ENCODE data around the gene FILIP1L. TPM values are rescaled to one million over a fixed set of nuclear protein-coding genes. Genes with fewer than 3 reads are reported as not detected.
A peak's percentile ranks its signal among the peaks of the same experiment; 100 is the strongest.

The FILIP1L gene
- total RNA-seq, 4 donors from 2014 or later = 31.3 to 64.0 (median 46.5) TPM

DNA sequence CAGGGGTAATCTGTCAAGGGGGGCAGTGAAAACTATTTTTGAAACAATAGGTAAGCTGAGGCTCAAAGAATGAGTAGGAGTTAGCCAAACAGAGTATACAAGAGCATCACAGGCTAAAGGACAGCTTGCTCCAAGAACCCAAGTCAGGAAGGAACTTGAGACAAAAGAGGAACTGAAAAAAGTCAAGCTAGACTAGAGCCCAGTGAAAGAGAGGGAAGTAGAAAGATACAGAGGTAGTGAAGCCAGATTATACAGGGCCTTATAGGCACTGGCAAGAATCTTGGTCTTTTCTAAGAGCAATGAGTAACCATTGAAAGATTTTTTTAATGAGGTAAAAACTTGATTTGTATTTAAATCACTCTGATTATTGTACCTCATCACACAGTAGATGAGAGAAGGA is 69.9 kb downstream of the FILIP1L start:
- TF ChIP-seq, protein P1, sequence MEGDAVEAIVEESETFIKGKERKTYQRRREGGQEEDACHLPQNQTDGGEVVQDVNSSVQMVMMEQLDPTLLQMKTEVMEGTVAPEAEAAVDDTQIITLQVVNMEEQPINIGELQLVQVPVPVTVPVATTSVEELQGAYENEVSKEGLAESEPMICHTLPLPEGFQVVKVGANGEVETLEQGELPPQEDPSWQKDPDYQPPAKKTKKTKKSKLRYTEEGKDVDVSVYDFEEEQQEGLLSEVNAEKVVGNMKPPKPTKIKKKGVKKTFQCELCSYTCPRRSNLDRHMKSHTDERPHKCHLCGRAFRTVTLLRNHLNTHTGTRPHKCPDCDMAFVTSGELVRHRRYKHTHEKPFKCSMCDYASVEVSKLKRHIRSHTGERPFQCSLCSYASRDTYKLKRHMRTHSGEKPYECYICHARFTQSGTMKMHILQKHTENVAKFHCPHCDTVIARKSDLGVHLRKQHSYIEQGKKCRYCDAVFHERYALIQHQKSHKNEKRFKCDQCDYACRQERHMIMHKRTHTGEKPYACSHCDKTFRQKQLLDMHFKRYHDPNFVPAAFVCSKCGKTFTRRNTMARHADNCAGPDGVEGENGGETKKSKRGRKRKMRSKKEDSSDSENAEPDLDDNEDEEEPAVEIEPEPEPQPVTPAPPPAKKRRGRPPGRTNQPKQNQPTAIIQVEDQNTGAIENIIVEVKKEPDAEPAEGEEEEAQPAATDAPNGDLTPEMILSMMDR (IDR thresholded peaks at IDR 0.05) = no peak
- DNase-seq (ENCODE audit: low spot score) = no peak
- ATAC-seq (ENCODE audit: low FRiP score) = no peak

DNA sequence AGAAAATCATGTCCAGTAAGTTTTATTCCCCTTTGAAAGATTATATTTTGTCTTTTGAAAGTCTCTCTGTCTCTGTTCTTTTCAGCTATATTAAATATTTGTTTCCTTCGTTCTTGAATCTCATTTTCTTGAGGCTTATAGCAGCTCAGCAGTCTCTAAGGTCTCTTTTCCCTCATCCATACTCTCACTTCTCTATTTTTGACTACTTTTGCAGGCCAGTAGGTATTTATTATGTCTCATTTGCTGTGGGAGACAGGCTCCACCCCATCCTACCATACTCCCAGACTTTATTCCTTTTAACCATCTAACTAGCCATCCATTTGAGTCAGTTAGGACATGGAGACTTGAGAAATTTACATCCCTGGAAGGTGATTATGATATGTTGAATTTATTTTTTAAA is 71.0 kb downstream of the FILIP1L start:
- TF ChIP-seq, protein P1 (IDR thresholded peaks at IDR 0.05) = no peak
- no peak for ATAC-seq (ENCODE audit: low FRiP score)
- no peak for DNase-seq (ENCODE audit: low spot score)

DNA sequence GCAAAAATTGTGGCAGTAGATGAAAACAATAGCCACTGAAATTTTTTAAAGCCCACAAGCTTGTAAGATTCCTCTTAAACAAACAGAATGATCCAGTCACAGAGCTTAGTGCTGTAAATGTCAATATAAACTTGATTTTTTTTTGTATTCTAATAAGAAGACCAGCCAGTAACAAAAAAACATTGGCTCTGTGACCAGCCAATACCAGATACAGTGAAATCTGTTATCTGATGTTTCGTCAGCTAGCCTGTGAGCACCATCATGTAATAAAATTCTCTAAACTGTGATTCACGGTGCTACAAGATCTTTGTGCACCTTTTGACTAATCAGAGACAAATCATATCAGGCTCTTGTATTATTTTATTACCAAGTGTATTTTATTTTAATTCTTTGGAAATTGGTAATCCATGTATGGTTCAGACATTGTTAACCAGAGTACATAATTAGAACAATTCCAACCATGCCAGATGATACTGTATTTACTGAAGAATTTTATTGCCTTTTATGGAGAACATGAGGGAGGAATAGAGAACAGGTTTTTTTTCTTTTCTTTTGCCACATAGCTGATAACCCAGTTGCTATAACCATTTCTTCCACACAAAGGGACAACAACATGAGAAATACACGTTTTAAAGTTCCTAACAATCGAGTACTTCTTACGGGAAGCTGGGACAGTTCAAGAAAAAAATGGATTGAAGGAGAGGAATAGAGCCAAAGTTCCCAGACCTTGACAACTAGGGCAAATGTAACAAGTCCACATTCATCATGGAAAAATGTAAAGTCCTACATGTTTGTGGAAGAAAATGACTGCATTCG is 71.9 kb downstream of the FILIP1L start:
- no peak for DNase-seq (ENCODE audit: low spot score)
- peak; percentile 64 for ATAC-seq (ENCODE audit: low FRiP score)

DNA sequence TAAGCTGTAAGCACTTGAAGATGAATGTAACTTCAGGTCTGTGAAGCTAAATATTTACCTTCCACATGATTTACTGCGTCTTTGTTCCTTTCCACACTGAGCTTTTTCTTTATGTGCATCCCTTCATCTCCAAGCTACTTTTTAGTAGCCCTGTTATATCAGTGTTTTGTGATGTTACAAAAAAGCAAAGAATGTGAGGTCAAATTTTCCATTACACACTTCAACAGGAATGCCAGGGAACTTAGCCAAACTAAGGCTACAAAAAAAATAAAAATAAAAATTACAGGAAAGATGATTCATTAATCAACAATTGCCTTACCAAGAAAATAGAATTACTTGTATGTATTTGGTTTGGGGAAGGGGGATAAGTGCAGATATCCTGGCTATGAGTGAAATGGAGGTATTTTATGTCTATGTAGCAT is 73.0 kb downstream of the FILIP1L start:
- TF ChIP-seq, protein P1 (IDR thresholded peaks at IDR 0.05) = no peak
- DNase-seq (ENCODE audit: low spot score) = no peak
- peak; percentile 76 for ATAC-seq (ENCODE audit: low FRiP score)

More for the DNA sequence above, 71.9 kb downstream of the FILIP1L start:
- TF ChIP-seq, protein P1 (IDR thresholded peaks at IDR 0.05) = no peak

DNA sequence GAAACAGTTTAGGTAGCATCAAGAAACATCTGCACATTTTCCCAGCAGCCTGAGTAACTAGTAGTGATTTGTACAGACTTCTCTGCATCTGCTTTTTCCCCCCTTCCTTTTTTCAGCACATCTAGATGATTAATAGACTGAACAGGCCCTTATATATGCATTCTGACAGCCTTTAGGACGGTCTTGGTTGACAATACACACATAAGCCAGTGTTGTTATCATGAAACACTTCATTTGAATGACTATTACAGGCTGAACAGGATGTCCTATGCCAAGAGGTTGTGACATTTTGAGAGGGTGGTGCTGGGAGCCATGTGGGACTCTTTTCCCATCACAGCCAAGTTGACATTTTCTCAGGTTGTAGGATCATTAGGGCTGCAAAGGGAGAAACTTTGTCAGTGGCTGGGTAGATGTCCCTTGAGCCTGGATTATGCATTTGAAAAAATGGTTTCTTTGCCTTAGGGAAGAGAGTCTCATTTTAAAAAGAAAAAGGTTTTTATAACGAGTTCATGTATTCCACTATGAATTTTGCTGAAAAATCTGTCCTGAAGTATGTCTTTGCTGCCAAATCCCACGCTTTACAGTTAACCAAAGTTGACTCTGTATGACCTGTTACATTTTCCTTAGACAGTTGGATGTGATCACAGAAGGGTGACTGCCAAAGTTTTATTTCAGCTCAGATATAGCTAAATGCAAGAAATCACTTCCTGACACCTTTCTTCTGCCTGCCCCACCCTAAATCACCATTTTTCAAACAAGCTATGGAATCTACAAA is 73.7 kb downstream of the FILIP1L start:
- no peak for DNase-seq (ENCODE audit: low spot score)
- peak; percentile 38 for ATAC-seq (ENCODE audit: low FRiP score)
- TF ChIP-seq, protein P1 (IDR thresholded peaks at IDR 0.05) = no peak

DNA sequence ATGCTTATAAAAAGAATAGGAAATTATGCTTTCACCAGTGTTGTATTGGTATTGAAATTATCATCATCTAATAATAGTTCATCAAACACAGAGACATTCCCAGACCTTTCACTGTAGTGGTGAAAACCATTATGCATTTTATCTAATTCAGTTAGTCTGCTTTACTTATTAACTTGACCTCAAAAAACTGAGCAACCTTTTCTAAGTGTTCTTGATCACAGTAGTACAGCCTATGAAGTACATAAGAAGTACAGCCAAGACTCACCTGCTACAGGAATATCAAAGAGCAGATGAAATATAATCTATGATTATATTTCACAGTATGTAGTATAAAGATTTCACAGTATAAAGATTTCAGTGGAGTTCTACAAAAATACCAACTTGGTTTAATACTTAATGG is 75.2 kb downstream of the FILIP1L start:
- TF ChIP-seq, protein P1 (IDR thresholded peaks at IDR 0.05) = no peak
- ATAC-seq (ENCODE audit: low FRiP score) (no peak), DNase-seq (ENCODE audit: low spot score) (no peak)

All from omental fat pad (tissue), 4 donors.